Measurements from ENCODE around the gene DZIP1. TPM values are rescaled to one million over a fixed set of nuclear protein-coding genes. Genes with fewer than 3 reads are reported as not detected.

Gene DZIP1
- total and polyA plus RNA-seq, 2 of the 13 experiments (the other 11 are each of a cell fraction or from before 2014, with no cell fraction given): 11.0 to 36.7 TPM

- TF ChIP-seq ZBTB40 (IDR thresholded peaks at IDR 0.05): no peak
- TF ChIP-seq ZBTB40 (CRISPR knock-in tag; IDR thresholded peaks at IDR 0.05): no peak
- no peak for TF ChIP-seq SOX13 (IDR thresholded peaks at IDR 0.05)
- peak in 1 of 2 experiments; percentile 21; a peak in 1 of 4 replicates for TF ChIP-seq SOX13 (CRISPR knock-in tag; conservative IDR thresholded peaks at IDR 0.05 in 1 of 2, IDR thresholded peaks at IDR 0.05 in 1 of 2)
- TF ChIP-seq FOSL2 (CRISPR knock-in tag; IDR thresholded peaks at IDR 0.05): 0 out of 2 replicates have a peak, but pooled peaks have one; percentile 32
- peak; percentile 55; the same call in 1 of the 2 replicates for TF ChIP-seq CEBPG (CRISPR knock-in tag; IDR thresholded peaks at IDR 0.05)
- peak; percentile 53; the same call in 1 of the 2 replicates for TF ChIP-seq CEBPB (IDR thresholded peaks at IDR 0.05; ENCODE audit: borderline replicate concordance, low read depth, low read length)
- no peak for TF ChIP-seq MYC (CRISPR knock-in tag; IDR thresholded peaks at IDR 0.05; ENCODE audit: borderline replicate concordance)
Observed at GRCh38 chr13:95530178-95530577, 114.3 kb downstream of the DZIP1 start (continued).

Other genes with a start within 250 kb of the DZIP1 start
- not detected in 2 replicates for gene CLDN10, start 92.0 kb downstream of the DZIP1 start, total RNA-seq (2016; rRNA removed; fragmentation: Illumina TruSeq; extraction: Trizol)
- not detected in 2 replicates for gene CLDN10, start 92.0 kb downstream of the DZIP1 start, polyA plus RNA-seq (2011; rRNA removed)
- 38.1 and 48.2 TPM in 2 replicates for gene DNAJC3, start 32.4 kb upstream of the DZIP1 start, total RNA-seq (2016; rRNA removed; fragmentation: Illumina TruSeq; extraction: Trizol)
- 9.7 and 10.4 TPM in 2 replicates for gene DNAJC3, start 32.4 kb upstream of the DZIP1 start, polyA plus RNA-seq (2011; rRNA removed)

All from HepG2 (cell line).